ENCODE results near the gene DARS1. TPM values are rescaled to one million over a fixed set of nuclear protein-coding genes. Genes with fewer than 3 reads are reported as not detected.

Gene DARS1
- total RNA-seq, 1 donor from 2014 or later = 71.1 TPM

DNA sequence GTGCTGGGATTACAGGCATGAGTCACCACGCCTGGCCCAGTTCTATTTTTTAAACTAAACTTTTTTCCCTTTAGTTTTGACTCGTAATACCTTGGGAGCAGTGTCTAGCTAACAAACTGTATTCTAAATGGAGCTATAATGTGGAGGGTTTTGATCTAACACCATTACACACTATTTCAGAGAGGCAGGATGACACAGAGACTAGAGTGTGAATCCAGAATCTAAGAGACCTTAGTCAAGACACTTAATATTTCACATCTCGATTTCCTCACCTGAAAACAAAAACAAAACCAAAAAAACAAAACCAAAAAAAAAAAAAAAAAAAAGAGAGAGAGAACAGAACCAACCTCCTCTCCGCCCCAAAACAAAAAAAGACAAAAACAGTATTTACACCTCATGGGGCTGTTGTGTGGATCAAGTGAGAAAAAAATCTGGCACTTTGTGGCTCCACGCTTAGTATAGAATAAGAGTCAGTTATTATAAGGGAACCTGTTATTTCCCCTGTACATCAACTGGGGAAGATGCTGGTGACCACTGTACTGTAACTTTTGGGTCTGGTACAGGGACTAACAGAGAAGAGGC, 31.3 kb downstream of the DARS1 start:
- intact Hi-C loops (cut with DNase I) = no loop called here
- DNase-seq (ENCODE audit: low spot score) = no peak

DNA sequence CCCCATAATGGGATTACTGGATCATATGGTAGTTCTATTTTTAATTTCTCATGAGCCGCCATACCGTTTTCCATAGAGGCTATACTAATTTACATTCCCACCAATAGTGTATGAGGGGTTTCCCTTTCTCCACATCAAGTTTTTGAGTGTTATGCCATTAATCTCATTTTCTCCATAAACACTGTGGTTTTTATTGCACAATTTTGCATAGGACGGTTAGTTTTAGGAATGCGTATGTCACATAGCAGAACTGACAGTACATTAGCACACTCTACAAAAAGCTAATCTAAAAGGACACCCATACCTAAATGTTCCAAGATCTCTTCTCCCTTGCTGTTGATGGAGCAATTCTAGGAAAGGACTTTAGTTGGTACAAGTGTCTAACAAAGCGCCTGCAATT, 32.5 kb downstream of the DARS1 start:
- intact Hi-C loops (cut with DNase I) = no loop called here
- no peak for ATAC-seq
- no peak for DNase-seq (ENCODE audit: low spot score)

More for the DNA sequence above, 31.3 kb downstream of the DARS1 start:
- ATAC-seq = no peak

- intact Hi-C loops (cut with DNase I) = no loop called here
- no peak for ATAC-seq
- no peak for DNase-seq (ENCODE audit: low spot score)
These were observed 34.3 kb downstream of the DARS1 start for GRCh38 chr2:135951041-135951583.

GRCh38 chr2:135949451-135950234, 35.8 kb downstream of the DARS1 start:
- no peak for DNase-seq (ENCODE audit: low spot score)
- no peak for ATAC-seq
- intact Hi-C loops (cut with DNase I) = no loop called here

DNA sequence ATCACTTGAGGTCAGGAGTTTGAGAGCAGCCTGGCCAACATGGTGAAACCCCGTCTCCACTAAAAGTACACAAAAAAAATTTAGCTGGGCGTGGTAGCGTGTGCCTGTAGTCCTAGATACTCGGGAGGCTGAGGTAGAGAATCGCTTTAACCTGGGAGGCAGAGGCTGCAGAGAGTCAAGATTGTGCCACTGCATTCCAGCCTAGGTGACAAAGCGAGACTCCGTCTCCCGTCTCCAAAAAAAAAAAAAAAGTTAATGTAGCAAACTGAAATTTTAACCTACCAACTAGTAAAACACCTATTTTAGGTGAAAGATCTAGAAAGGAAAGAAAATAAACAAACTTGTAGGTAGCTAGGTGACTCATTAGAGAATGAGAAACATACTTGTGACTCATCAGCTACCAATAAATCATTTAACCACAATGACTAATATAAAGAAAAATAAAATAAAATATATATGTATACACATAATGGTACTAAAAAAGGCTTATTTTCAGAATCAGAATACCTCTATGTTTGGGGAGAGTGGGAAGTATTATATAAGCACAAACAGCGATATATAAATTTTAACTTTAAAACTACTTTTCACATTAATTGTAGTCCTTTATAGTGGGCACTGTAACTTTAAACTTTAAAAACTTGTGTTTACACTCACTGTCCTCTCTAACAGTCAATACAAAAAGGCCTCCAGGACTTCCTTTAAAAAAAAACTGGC, 36.6 kb downstream of the DARS1 start:
- intact Hi-C loops (cut with DNase I) = no loop called here
- ATAC-seq (no peak), DNase-seq (ENCODE audit: low spot score) (no peak)

- intact Hi-C loops (cut with DNase I) = no loop called here
- DNase-seq (ENCODE audit: low spot score) (no peak), ATAC-seq (no peak)
These were observed 37.3 kb downstream of the DARS1 start for GRCh38 chr2:135948141-135948540.

GRCh38 chr2:135947483-135947882, 37.9 kb downstream of the DARS1 start:
- ATAC-seq = no peak
- no peak for DNase-seq (ENCODE audit: low spot score)
- intact Hi-C loops (cut with DNase I) = no loop called here

DNA sequence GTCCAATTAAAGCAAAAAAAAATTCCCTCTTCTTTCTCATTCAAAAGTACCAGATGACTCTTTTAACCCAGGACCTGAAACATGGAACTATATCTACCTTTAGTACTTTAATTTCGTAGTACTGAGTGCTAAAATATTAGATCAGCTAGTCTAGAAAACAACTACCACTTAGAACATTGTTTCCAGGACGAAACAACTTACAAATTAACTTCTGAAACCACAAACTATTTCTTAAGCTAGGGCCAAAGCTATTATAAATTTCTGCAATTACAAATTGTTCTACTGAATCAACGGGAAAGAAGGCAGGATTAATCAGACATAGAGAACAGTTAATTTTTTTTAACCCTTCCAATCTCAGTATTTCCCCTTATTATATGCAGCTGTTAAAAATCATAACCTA, 39.9 kb downstream of the DARS1 start:
- ATAC-seq (no peak), DNase-seq (ENCODE audit: low spot score) (no peak)
- intact Hi-C loops (cut with DNase I) = no loop called here

- intact Hi-C loops (cut with DNase I) = no loop called here
- no peak for ATAC-seq
- no peak for DNase-seq (ENCODE audit: low spot score)
These were observed 40.8 kb downstream of the DARS1 start for GRCh38 chr2:135944625-135945024.

GRCh38 chr2:135942936-135943688, 42.3 kb downstream of the DARS1 start:
- no peak for ATAC-seq
- intact Hi-C loops (cut with DNase I) = no loop called here
- DNase-seq (ENCODE audit: low spot score) = no peak

DNA sequence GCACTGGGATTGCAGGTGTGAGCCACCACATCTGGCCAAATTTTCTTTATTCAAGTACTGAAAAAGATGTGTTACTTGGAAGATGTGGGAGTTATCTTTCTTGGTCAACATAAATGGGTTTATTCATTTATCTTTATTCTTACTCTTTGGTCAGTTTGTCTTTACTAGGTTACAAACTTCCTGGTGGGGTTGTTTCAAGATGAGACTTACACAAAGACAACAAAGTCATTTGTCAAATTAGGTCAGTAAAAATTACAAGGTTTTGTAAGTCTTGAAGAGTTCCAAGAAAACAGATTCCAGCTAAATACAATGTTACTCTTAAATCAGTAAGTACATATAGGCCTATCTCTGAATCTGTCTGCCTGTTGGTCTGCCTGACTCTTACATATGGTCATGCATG, 48.9 kb downstream of the DARS1 start:
- DNase-seq (ENCODE audit: low spot score) = no peak
- no peak for ATAC-seq
- intact Hi-C loops (cut with DNase I) = no loop called here

GRCh38 chr2:135935914-135936313, 49.5 kb downstream of the DARS1 start:
- no peak for DNase-seq (ENCODE audit: low spot score)
- intact Hi-C loops (cut with DNase I) = no loop called here
- ATAC-seq = no peak

DNA sequence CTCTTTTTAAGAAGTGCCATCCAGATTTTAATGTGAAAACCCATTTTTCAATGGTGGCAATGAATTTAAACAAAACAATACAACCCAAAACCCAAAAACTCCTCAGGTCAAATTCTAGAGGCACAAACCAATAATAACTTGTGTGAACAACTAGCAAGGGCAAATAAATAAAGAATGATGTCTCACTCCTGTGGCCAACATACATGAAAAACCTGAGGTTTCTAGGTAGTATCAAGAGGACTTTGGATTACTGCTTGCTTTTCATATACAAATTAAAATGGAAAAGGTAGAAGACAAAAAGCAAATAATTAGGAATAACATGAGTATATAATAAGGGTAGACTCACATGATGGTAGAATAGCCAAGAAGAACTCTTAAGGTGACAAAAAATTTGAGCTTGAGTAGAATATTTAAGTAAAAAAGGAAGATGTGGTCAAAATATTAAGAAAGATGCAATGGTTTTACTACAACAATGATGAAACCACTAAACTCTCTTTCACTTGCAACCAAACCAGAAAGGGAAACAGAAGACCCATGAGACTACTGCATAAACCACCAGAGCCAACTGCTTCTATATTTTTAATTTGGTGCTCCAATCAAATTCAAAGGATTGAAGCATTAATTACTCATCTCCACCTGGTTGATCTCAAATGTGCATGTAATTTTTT, 53.5 kb downstream of the DARS1 start:
- intact Hi-C loops (cut with DNase I) = no loop called here
- no peak for DNase-seq (ENCODE audit: low spot score)
- ATAC-seq = no peak

GRCh38 chr2:135926605-135927004, 58.8 kb downstream of the DARS1 start:
- DNase-seq (ENCODE audit: low spot score) (no peak), ATAC-seq (no peak)
- intact Hi-C loops (cut with DNase I) = no loop called here

GRCh38 chr2:135925571-135925970, 59.9 kb downstream of the DARS1 start:
- ATAC-seq (no peak), DNase-seq (ENCODE audit: low spot score) (no peak)
- intact Hi-C loops (cut with DNase I) = no loop called here

DNA sequence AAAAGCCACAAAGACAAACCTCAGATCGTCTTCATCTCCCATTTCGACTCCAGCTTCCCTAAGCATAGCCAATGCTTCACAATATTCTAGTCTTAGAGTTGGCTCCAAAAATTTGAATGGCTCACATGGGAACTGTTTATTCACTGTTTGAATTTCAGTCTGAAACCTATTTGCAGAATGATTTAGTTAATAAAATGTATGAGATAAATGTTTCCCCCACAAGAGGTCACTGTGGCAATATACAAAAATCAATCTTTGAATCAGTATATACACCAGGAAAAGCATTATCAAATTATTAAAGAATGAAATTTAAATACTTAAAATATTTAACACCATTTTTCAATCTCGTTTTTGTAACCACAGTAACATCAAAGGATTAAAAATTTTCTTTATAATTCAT, 69.2 kb downstream of the DARS1 start:
- ATAC-seq = peak; percentile 53
- no peak for DNase-seq (ENCODE audit: low spot score)
- intact Hi-C loops (cut with DNase I) = loop anchor here (10.0 kb wide), 1 partner anchor 469 kb away; no protein-coding TSS in a partner anchor

- no peak for DNase-seq (ENCODE audit: low spot score)
- intact Hi-C loops (cut with DNase I) = loop anchor here (10.0 kb wide), 1 partner anchor 470 kb away; no protein-coding TSS in a partner anchor
- ATAC-seq = no peak
These were observed 70.9 kb downstream of the DARS1 start for GRCh38 chr2:135914485-135914884.

DNA sequence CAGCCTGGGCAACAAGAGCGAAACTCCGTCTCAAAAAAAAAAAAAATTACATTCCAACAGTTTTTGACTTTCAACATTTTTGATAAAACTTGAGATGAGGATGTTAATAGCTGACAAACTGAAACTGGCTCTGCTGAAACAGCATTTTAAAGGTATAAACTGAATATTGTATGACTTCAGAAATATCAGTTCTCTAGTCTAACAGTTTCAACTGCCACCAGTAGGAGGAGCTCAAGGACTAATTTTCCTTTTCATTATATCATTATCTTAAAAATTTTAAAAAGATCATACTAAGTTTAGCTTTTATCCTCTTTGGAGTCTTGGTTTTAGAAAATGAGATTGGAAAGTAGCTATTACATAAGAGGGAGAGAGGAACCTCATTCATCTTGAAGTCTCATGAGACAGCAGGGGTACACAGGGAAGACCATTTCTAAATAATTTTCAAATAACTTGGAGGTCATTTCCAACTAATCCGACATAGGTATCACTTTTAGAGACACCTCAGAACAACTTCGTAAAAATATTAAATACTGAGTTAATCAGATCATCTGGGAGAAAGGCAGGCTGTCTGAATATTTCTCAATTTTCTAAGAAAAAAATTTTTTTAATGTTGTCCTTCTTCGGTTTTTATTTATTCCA, 71.6 kb downstream of the DARS1 start:
- no peak for DNase-seq (ENCODE audit: low spot score)
- ATAC-seq = peak; percentile 34
- intact Hi-C loops (cut with DNase I) = loop anchor here (10.0 kb wide), 1 partner anchor 471 kb away; no protein-coding TSS in a partner anchor
